ENCODE results near the gene RXFP1. TPM values are rescaled to one million over a fixed set of nuclear protein-coding genes. Genes with fewer than 3 reads are reported as not detected.

RXFP1 gene
- total and polyA plus RNA-seq, 4 donors, result 0.36 to 2.6 (median 0.97) TPM

GRCh38 chr4:158566860-158567259 is 45.2 kb downstream of the RXFP1 start:
- intact Hi-C loops (cut with DNase I), result no loop called here
- WGBS, 2 donors, result 97 to 99% methylated on average over 18 of the region's 18 CpGs
- Histone ChIP-seq H3K27me3 (ENCODE audit: control insufficient read depth in 1 of 2, insufficient read depth in 2 of 2, low read length in 1 of 2) (no peaks in the 10 kb centered on the region), H3K36me3 (ENCODE audit: control insufficient read depth in 1 of 2, insufficient read depth in 2 of 2, low read length in 1 of 2) (no peaks in the 10 kb centered on the region), H3K9me3 (ENCODE audit: control insufficient read depth, low read length) (no peaks in the 10 kb centered on the region), H3K27ac (ENCODE audit: low read depth in 1 of 2, low read length in 2 of 2) (no peak overlapping the region), H3K4me1 (ENCODE audit: control insufficient read depth in 1 of 2, insufficient read depth in 2 of 2, low read length in 2 of 2) (no peaks in the 10 kb centered on the region), H3K4me3 (ENCODE audit: low read length in 2 of 2) (no peak overlapping the region)
- no peak for ATAC-seq (ENCODE audit: low FRiP score)
- no peak for DNase-seq

- DNase-seq (no peak), ATAC-seq (ENCODE audit: low FRiP score) (no peak)
- Histone ChIP-seq H3K9me3 (ENCODE audit: control insufficient read depth, low read length) (no peaks in the 10 kb centered on the region), H3K27me3 (ENCODE audit: control insufficient read depth in 1 of 2, insufficient read depth in 2 of 2, low read length in 1 of 2) (no peaks in the 10 kb centered on the region), H3K4me1 (ENCODE audit: control insufficient read depth in 1 of 2, insufficient read depth in 2 of 2, low read length in 2 of 2) (no peaks in the 10 kb centered on the region), H3K36me3 (ENCODE audit: control insufficient read depth in 1 of 2, insufficient read depth in 2 of 2, low read length in 1 of 2) (no peaks in the 10 kb centered on the region), H3K27ac (ENCODE audit: low read depth in 1 of 2, low read length in 2 of 2) (no peak overlapping the region), H3K4me3 (ENCODE audit: low read length in 2 of 2) (no peak overlapping the region)
- WGBS, 2 donors, result 92 to 97% methylated on average over 6 of the region's 6 CpGs
- intact Hi-C loops (cut with DNase I), result no loop called here
These were observed 50.1 kb downstream of the RXFP1 start for GRCh38 chr4:158571736-158572135.

- no peak overlapping the region for H3K4me3 ChIP-seq (ENCODE audit: low read length in 2 of 2)
- ATAC-seq (ENCODE audit: low FRiP score), result no peak
- H3K36me3 ChIP-seq (ENCODE audit: control insufficient read depth in 1 of 2, insufficient read depth in 2 of 2, low read length in 1 of 2), result no peaks in the 10 kb centered on the region
- H3K4me1 ChIP-seq (ENCODE audit: control insufficient read depth in 1 of 2, insufficient read depth in 2 of 2, low read length in 2 of 2), result no peaks in the 10 kb centered on the region
- H3K27me3 ChIP-seq (ENCODE audit: control insufficient read depth in 1 of 2, insufficient read depth in 2 of 2, low read length in 1 of 2), result no peaks in the 10 kb centered on the region
- no peak for DNase-seq
- H3K27ac ChIP-seq (ENCODE audit: low read depth in 1 of 2, low read length in 2 of 2), result no peak overlapping the region
- intact Hi-C loops (cut with DNase I), result no loop called here
- no peaks in the 10 kb centered on the region for H3K9me3 ChIP-seq (ENCODE audit: control insufficient read depth, low read length)
- 77 to 81% methylated on average over 7 of the region's 7 CpGs for WGBS, 2 donors
These were observed 50.9 kb downstream of the RXFP1 start for GRCh38 chr4:158572608-158573007.

GRCh38 chr4:158578476-158578875 is 56.8 kb downstream of the RXFP1 start:
- no peaks in the 10 kb centered on the region for H3K27me3 ChIP-seq (ENCODE audit: control insufficient read depth in 1 of 2, insufficient read depth in 2 of 2, low read length in 1 of 2)
- intact Hi-C loops (cut with DNase I), result no loop called here
- no peaks in the 10 kb centered on the region for H3K4me1 ChIP-seq (ENCODE audit: control insufficient read depth in 1 of 2, insufficient read depth in 2 of 2, low read length in 2 of 2)
- DNase-seq, result no peak
- no peaks in the 10 kb centered on the region for H3K36me3 ChIP-seq (ENCODE audit: control insufficient read depth in 1 of 2, insufficient read depth in 2 of 2, low read length in 1 of 2)
- no peaks in the 10 kb centered on the region for H3K9me3 ChIP-seq (ENCODE audit: control insufficient read depth, low read length)
- no peak for ATAC-seq (ENCODE audit: low FRiP score)
- WGBS, 2 donors, result 29 to 31% methylated on average over 1 of the region's 1 CpG
- no peak overlapping the region for H3K4me3 ChIP-seq (ENCODE audit: low read length in 2 of 2)
- no peak overlapping the region for H3K27ac ChIP-seq (ENCODE audit: low read depth in 1 of 2, low read length in 2 of 2)

- no peak for ATAC-seq (ENCODE audit: low FRiP score)
- intact Hi-C loops (cut with DNase I), result no loop called here
- DNase-seq, result no peak
- no peak overlapping the region for H3K27ac ChIP-seq (ENCODE audit: low read depth in 1 of 2, low read length in 2 of 2)
- 53 to 58% methylated on average over 1 of the region's 1 CpG for WGBS, 2 donors
- no peaks in the 10 kb centered on the region for H3K36me3 ChIP-seq (ENCODE audit: control insufficient read depth in 1 of 2, insufficient read depth in 2 of 2, low read length in 1 of 2)
- H3K4me3 ChIP-seq (ENCODE audit: low read length in 2 of 2), result no peak overlapping the region
- H3K27me3 ChIP-seq (ENCODE audit: control insufficient read depth in 1 of 2, insufficient read depth in 2 of 2, low read length in 1 of 2), result no peaks in the 10 kb centered on the region
- H3K4me1 ChIP-seq (ENCODE audit: control insufficient read depth in 1 of 2, insufficient read depth in 2 of 2, low read length in 2 of 2), result no peaks in the 10 kb centered on the region
- H3K9me3 ChIP-seq (ENCODE audit: control insufficient read depth, low read length), result no peaks in the 10 kb centered on the region
These were observed 58.4 kb downstream of the RXFP1 start for GRCh38 chr4:158580064-158580463.

GRCh38 chr4:158581161-158581560 is 59.5 kb downstream of the RXFP1 start:
- no peaks in the 10 kb centered on the region for H3K4me1 ChIP-seq (ENCODE audit: control insufficient read depth in 1 of 2, insufficient read depth in 2 of 2, low read length in 2 of 2)
- H3K27me3 ChIP-seq (ENCODE audit: control insufficient read depth in 1 of 2, insufficient read depth in 2 of 2, low read length in 1 of 2), result no peaks in the 10 kb centered on the region
- no peak overlapping the region for H3K27ac ChIP-seq (ENCODE audit: low read depth in 1 of 2, low read length in 2 of 2)
- intact Hi-C loops (cut with DNase I), result no loop called here
- no peak overlapping the region for H3K4me3 ChIP-seq (ENCODE audit: low read length in 2 of 2)
- ATAC-seq (ENCODE audit: low FRiP score) (no peak), DNase-seq (no peak)
- no peaks in the 10 kb centered on the region for H3K9me3 ChIP-seq (ENCODE audit: control insufficient read depth, low read length)
- no peaks in the 10 kb centered on the region for H3K36me3 ChIP-seq (ENCODE audit: control insufficient read depth in 1 of 2, insufficient read depth in 2 of 2, low read length in 1 of 2)

- intact Hi-C loops (cut with DNase I), result no loop called here
These were observed 65.2 kb downstream of the RXFP1 start for GRCh38 chr4:158586881-158587280.

GRCh38 chr4:158588285-158588684 is 66.6 kb downstream of the RXFP1 start:
- H3K9me3 ChIP-seq (ENCODE audit: control insufficient read depth, low read length), result no peaks in the 10 kb centered on the region
- no peaks in the 10 kb centered on the region for H3K4me1 ChIP-seq (ENCODE audit: control insufficient read depth in 1 of 2, insufficient read depth in 2 of 2, low read length in 2 of 2)
- H3K4me3 ChIP-seq (ENCODE audit: low read length in 2 of 2), result no peak overlapping the region
- ATAC-seq (ENCODE audit: low FRiP score), result no peak
- intact Hi-C loops (cut with DNase I), result no loop called here
- H3K36me3 ChIP-seq (ENCODE audit: control insufficient read depth in 1 of 2, insufficient read depth in 2 of 2, low read length in 1 of 2), result no peaks in the 10 kb centered on the region
- H3K27me3 ChIP-seq (ENCODE audit: control insufficient read depth in 1 of 2, insufficient read depth in 2 of 2, low read length in 1 of 2), result no peaks in the 10 kb centered on the region
- H3K27ac ChIP-seq (ENCODE audit: low read depth in 1 of 2, low read length in 2 of 2), result no peak overlapping the region
- 97 to 98% methylated on average over 6 of the region's 6 CpGs for WGBS, 2 donors
- DNase-seq, result no peak

More at GRCh38 chr4:158586881-158587280, 65.2 kb downstream of the RXFP1 start:
- H3K27ac ChIP-seq (ENCODE audit: low read depth in 1 of 2, low read length in 2 of 2), result no peak overlapping the region
- no peaks in the 10 kb centered on the region for H3K4me1 ChIP-seq (ENCODE audit: control insufficient read depth in 1 of 2, insufficient read depth in 2 of 2, low read length in 2 of 2)
- no peaks in the 10 kb centered on the region for H3K36me3 ChIP-seq (ENCODE audit: control insufficient read depth in 1 of 2, insufficient read depth in 2 of 2, low read length in 1 of 2)
- 83 to 86% methylated on average over 4 of the region's 4 CpGs for WGBS, 2 donors
- no peaks in the 10 kb centered on the region for H3K27me3 ChIP-seq (ENCODE audit: control insufficient read depth in 1 of 2, insufficient read depth in 2 of 2, low read length in 1 of 2)
- no peak for ATAC-seq (ENCODE audit: low FRiP score)
- no peaks in the 10 kb centered on the region for H3K9me3 ChIP-seq (ENCODE audit: control insufficient read depth, low read length)
- H3K4me3 ChIP-seq (ENCODE audit: low read length in 2 of 2), result no peak overlapping the region
- DNase-seq, result no peak

- intact Hi-C loops (cut with DNase I), result no loop called here
These were observed 67.1 kb downstream of the RXFP1 start for GRCh38 chr4:158588777-158589176.

More at GRCh38 chr4:158588777-158589176, 67.1 kb downstream of the RXFP1 start:
- no peaks in the 10 kb centered on the region for H3K4me1 ChIP-seq (ENCODE audit: control insufficient read depth in 1 of 2, insufficient read depth in 2 of 2, low read length in 2 of 2)
- no peak for DNase-seq
- H3K27me3 ChIP-seq (ENCODE audit: control insufficient read depth in 1 of 2, insufficient read depth in 2 of 2, low read length in 1 of 2), result no peaks in the 10 kb centered on the region
- no peaks in the 10 kb centered on the region for H3K36me3 ChIP-seq (ENCODE audit: control insufficient read depth in 1 of 2, insufficient read depth in 2 of 2, low read length in 1 of 2)
- 95% methylated on average over 5 of the region's 5 CpGs for WGBS, 2 donors
- H3K27ac ChIP-seq (ENCODE audit: low read depth in 1 of 2, low read length in 2 of 2), result no peak overlapping the region
- ATAC-seq (ENCODE audit: low FRiP score), result no peak
- H3K9me3 ChIP-seq (ENCODE audit: control insufficient read depth, low read length), result no peaks in the 10 kb centered on the region
- H3K4me3 ChIP-seq (ENCODE audit: low read length in 2 of 2), result no peak overlapping the region

All from aorta (tissue), 5 donors.